ENCODE measurements around the gene OPCML.

- TF ChIP-seq, protein P1, sequence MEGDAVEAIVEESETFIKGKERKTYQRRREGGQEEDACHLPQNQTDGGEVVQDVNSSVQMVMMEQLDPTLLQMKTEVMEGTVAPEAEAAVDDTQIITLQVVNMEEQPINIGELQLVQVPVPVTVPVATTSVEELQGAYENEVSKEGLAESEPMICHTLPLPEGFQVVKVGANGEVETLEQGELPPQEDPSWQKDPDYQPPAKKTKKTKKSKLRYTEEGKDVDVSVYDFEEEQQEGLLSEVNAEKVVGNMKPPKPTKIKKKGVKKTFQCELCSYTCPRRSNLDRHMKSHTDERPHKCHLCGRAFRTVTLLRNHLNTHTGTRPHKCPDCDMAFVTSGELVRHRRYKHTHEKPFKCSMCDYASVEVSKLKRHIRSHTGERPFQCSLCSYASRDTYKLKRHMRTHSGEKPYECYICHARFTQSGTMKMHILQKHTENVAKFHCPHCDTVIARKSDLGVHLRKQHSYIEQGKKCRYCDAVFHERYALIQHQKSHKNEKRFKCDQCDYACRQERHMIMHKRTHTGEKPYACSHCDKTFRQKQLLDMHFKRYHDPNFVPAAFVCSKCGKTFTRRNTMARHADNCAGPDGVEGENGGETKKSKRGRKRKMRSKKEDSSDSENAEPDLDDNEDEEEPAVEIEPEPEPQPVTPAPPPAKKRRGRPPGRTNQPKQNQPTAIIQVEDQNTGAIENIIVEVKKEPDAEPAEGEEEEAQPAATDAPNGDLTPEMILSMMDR (IDR thresholded peaks at IDR 0.05; ENCODE audit: insufficient read depth, low read length, poor library complexity, severe bottlenecking), result no peak
- TF ChIP-seq EZH2phosphoT487 (conservative IDR thresholded peaks at IDR 0.05; ENCODE audit: low read length), result no peak
Measured at GRCh38 chr11:132453406-132453805, 1078.9 kb downstream of the OPCML start.
